Endothelial cell of umbilical vein (primary cell): ENCODE measurements around the gene RUSF1.

ENCODE experiments used
- CTCF ChIP-seq, 2 donors: IDR thresholded peaks; 1 replicate in 1 of 2; 2 replicates in 1 of 2; pipeline ENCODE4 v1.5.1; 2011; ENCODE audit warnings: low read length in 2 of 2, mild to moderate bottlenecking in 2 of 2, moderate library complexity in 2 of 2, control low read depth in 1 of 2, inconsistent platforms in 1 of 2, low read depth in 1 of 2; ENCODE audit not compliant: insufficient read depth in 1 of 2; ENCODE audit errors: extremely low read depth in 1 of 2
- EZH2 ChIP-seq: IDR thresholded peaks from 2 replicates; pipeline ENCODE4 v1.6.1; 2012; ENCODE audit warnings: borderline replicate concordance, low read depth, mild to moderate bottlenecking, moderate library complexity, low read length, inconsistent platforms; ENCODE audit not compliant: severe bottlenecking
- FOS ChIP-seq: IDR thresholded peaks from 2 replicates; pipeline ENCODE4 v1.6.1; 2011; ENCODE audit warnings: mild to moderate bottlenecking, low read length, moderate library complexity, borderline replicate concordance; ENCODE audit not compliant: insufficient read depth
- MAX ChIP-seq: IDR thresholded peaks from 2 replicates; pipeline ENCODE4 v1.6.1; 2011; ENCODE audit not compliant: insufficient read depth, insufficient read length
- MYC ChIP-seq: IDR thresholded peaks from one replicate; pipeline ENCODE4 v1.6.1; 2011; ENCODE audit warnings: mild to moderate bottlenecking, low read depth, low read length
- POLR2A ChIP-seq: IDR thresholded peaks from 2 replicates; pipeline ENCODE4 v1.6.1; 2012; ENCODE audit warnings: low read depth, mild to moderate bottlenecking, control low read depth, low read length
- POLR2AphosphoS5 ChIP-seq: IDR thresholded peaks from 2 replicates; pipeline ENCODE4 v1.6.1; 2012; ENCODE audit warnings: low read depth, mild to moderate bottlenecking, control low read depth, low read length, moderate library complexity; ENCODE audit not compliant: insufficient read depth

- TF ChIP-seq POLR2A (peak; percentile 91), CTCF (IDR thresholded peaks at IDR 0.05; ENCODE audit: extremely low read depth in 1 of 2, insufficient read depth in 1 of 2, low read depth in 1 of 2, low read length in 2 of 2) (no peak), MAX (no peak), EZH2 (no peak), POLR2AphosphoS5 (peak; percentile 92), MYC (no peak), FOS (no peak)
These were observed 36.1 kb downstream of the RUSF1 start, which contains the start of gene TGFB1I1 for GRCh38 chr16:31471875-31472708.
